T-helper 9 cell (primary cell): ENCODE data around the gene FNBP1L.

Experiments
- DNase-seq: peaks from one replicate; pipeline ENCODE4 v3.0.0-alpha.2; 2020
- total RNA-seq, 2 donors: gene quantifications; one replicate each; lab custom pipeline; 2026; lab: John Stamatoyannopoulos, UW

FNBP1L gene
- total RNA-seq: 1.4 to 6.6 reads per million in 2 donors

GRCh38 chr1:93447481-93448291 lies at the start of gene FNBP1L:
TSS of gene FNBP1L (plus strand) at chr1:93448118. CDS start at chr1:93448282, 164 bp downstream.
- peak; percentile 40 for DNase-seq

GRCh38 chr1:93399781-93400180 lies 48.1 kb upstream of the FNBP1L start:
- no peak for DNase-seq

DNA sequence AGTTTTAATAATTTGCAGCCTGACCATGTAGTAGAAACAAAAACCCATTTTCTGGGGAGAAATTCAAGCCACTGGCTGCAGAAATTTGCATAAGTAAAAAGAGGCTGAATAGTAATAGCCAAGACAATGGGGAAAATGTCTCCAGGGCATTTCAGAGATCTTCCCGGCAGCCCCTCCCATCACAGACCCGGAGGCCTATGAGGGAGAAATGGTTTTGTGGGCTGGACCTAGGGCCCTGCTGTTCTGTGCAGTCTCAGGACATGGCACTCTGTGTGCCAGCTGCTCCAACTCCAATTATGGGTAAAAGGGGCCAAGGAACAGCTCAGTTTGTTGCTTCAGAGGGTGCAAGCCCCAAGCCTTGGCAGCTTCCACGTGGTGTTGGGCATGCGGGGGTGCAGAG lies 39.7 kb upstream of the FNBP1L start:
- no peak for DNase-seq

GRCh38 chr1:93411000-93411399 lies 36.9 kb upstream of the FNBP1L start:
- DNase-seq: no peak

DNA sequence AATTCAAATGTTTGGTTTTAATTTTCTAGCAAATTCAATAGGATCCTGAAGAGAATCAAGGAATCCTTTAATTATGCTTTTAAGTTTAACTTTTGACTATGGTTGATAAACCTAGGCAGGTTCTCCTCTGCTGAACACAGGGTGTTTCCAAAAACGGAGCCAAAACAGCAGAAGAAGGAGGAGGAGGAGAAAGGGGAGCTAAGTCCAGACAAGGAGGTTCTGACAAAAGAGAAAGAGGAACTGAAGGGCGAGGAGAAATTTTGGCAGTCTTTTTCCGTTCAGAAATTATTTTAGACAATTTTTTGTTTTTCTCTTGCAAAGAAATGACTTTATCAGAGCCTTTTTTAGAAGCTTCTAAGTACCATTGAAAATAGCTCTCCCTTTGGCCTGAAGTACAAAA lies 33.2 kb upstream of the FNBP1L start:
- no peak for DNase-seq

DNA sequence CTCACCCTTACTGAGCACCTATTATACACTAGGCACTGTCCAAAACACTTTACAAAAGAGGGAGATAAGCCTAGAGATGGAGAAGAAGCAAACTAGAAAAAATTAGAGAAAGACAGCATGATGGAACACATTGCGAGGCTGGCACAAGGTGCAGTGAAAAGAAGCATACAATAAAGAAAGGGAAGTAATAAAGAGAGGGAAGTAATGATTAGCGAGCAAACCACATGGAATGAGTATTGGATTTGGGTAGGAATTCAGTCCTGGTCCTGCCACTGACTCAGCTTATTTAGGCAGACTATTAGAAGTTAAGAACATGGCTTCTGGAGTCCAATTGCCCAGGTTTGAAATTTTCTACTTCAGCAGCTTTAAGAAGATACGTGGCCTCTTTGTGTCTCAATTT lies 32.6 kb upstream of the FNBP1L start:
- no peak for DNase-seq

DNA sequence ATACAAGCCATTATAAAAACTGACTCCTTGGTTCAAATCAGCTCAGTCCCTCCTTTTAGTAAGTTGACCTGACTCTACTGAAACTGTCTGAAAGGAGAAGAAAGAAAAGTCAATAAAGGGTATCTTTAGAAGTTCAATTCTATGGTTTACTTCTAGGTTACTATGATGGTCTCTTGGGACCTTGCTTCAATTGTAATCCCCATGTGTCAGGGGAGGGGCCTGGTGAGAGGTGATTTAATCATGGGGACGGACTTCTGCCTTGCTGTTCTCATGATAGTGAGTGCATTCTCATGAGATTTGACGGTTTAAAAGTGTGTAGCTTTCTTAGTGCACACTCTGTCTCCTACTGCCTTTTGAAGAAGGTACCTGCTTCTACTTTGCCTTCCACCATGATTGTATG lies 31.7 kb upstream of the FNBP1L start:
- no peak for DNase-seq

- no peak for DNase-seq
These were observed 28.6 kb upstream of the FNBP1L start for GRCh38 chr1:93419344-93419743.

DNA sequence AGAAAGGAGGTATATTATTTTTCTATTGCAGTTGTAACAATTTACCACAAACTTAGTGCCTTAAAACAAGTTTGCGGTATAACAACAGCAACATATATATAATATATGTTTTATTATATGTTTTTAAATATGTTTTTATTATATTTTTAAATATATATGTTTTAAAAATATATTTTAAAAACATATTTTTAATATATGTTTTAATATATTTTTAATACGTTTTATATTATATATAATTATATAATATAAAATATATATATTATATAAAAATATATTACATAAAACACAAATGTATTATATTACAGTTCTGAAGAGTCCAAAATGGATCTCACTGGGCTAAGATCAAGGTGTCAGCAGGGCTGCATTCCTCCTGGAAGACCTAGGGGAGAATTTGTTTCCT lies 27.5 kb upstream of the FNBP1L start:
- DNase-seq: no peak

DNA sequence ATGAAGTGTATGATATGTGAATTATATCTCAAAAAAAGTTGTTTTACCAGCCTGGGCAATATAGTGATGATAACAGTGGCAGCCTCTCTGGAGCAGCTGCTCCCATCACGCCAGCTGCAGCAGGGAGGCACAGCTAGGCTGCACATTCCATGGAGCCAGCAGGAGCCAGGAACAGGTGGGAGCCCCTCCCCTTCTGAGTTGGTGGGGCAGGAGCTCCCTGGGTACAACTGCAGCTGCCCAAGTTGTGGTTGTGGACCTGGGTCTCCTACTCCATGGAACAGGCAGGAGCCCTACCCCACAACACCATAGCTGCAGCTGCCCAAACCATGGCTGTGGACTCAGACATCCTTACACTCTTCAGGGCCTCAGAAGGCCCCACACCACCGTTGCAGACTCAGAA lies 21.7 kb upstream of the FNBP1L start:
- DNase-seq: no peak

DNA sequence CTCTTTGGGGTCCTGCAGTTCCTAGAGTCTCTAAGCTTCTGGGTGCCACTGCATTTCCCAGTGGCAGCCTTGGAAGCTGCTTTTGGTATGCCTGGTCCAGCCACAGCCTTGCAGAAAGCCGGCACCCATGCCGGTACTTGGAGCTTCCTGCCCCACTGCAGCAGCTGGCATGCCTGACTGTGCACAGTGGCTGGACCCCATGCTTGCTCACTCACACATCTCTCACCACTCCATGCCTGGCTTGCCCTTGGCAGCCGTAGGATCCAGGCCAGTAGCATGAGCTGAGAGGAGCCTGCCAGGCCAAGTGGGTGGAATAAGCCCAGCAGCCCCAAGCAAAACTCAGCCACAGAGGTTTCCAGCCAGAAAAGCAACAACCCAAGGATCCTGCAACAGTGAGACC lies 20.3 kb upstream of the FNBP1L start:
- DNase-seq: no peak

DNA sequence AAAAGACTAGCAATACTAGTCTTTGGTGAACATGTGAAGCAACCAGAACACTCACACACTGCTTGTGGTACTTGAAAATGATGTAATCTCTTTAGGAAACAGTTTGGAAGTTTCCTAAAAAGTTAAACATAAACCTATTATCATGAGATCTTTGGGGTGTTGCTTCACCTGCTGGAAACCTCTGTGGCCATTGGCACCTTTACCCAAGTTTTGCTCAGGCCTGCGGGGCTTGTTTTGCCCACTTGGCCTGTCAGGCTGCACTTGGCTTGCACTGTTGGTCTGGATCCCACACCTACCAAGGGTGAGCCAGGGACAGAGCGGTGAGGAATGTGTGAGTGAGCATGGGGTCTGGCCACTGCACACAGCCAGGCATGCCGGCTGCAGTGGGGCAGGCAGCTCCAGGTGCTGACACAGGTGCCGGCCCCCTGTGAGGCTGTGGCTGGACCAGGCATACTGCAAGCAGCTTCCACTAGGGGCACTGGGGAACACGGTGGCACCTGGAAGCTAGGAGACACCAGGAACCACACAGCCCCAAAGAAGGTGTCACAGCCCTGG lies 14.4 kb upstream of the FNBP1L start:
- DNase-seq: no peak

GRCh38 chr1:93434088-93434487 lies 13.8 kb upstream of the FNBP1L start:
- no peak for DNase-seq

DNA sequence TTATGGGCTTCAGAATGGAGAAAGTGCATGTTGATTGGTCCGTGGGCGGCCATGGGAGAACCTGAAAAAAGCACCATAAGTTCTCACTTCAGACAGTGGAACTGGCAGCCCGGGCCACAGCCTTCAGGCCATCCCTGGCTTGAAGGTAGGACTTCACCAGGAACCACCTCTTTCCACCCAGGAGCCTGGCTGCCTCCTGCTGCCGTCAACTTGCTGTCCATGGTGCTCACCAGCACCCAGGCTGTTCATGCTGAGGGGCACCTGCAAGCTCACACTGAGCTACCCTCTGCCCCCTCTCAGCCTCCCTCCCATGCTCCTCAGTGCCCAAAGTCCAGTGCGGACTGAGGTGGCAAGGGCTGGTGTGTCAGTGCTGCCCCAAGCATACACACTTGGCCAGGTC lies 12.9 kb upstream of the FNBP1L start:
- DNase-seq: no peak

- no peak for DNase-seq
These were observed 12.5 kb upstream of the FNBP1L start for GRCh38 chr1:93435443-93435842.

GRCh38 chr1:93436496-93436895 lies 11.4 kb upstream of the FNBP1L start:
- DNase-seq: no peak

GRCh38 chr1:93437976-93438605 lies 9.8 kb upstream of the FNBP1L start:
- DNase-seq: no peak

- no peak for DNase-seq
These were observed 9.2 kb upstream of the FNBP1L start for GRCh38 chr1:93438716-93439115.

GRCh38 chr1:93440272-93440671 lies 7.6 kb upstream of the FNBP1L start:
- DNase-seq: no peak

- DNase-seq: no peak
These were observed 7.2 kb upstream of the FNBP1L start for GRCh38 chr1:93440706-93441105.

- no peak for DNase-seq
These were observed 6.3 kb upstream of the FNBP1L start for GRCh38 chr1:93441589-93441988.

DNA sequence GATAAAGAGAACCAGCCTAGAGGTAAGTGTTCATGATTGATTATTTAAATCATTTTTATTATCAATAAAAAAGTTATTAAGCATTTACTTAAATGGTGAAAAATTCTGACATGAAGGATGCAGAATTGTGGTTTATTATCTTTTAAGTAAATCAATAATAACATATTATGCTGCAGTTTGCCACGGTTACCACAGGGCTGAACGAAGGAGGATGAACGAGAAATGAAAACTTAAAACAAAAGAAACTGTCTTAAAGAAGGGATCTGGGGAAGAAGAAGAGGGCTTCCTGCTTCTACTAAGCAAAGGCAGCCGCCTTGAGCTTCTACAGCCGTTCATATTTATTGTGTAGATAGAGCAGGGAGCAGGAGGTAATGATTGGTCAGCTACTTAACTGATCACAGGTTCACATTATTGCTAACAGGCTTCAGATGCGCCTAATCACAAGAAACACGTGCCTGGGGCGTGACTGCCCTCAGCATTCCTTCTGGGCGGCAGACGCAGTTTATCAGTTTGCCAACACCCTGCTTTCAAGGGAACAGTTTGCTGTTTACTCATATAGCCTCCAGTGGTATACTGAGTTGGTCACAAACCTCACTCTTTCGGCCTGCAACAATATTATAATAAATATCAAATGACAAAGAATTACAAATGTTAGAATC lies 5.8 kb upstream of the FNBP1L start:
- DNase-seq: no peak

GRCh38 chr1:93442741-93443140 lies 5.2 kb upstream of the FNBP1L start:
- no peak for DNase-seq

DNA sequence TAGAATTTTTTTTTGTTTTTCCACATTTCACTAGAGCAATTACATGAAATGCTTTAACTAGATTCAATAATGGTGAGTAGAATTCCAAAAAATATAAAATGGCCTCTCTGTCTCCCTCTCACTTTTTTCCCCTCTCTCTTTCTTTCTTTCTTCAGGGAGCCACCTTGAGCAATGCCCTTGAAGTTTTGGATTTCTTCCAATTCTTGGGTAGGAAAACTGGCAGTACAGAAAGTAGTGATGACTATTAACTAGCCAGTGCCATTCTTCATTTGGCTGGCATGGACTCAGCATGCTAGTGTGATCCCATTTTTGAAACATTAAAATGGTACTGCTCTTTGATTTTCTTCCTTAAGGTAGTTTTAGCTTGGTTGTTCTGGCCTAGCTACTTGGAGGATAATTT lies 4.5 kb upstream of the FNBP1L start:
- DNase-seq: no peak
